GM19467 (cell line): ENCODE measurements around the gene SURF4.

Experiments used
- ATAC-seq: cut with Tn5 transposase; IDR thresholded peaks from one replicate; pipeline ENCODE4 v1.9.1; 2021; ENCODE audit warnings: mild to moderate bottlenecking, moderate library complexity; ENCODE audit not compliant: unreplicated experiment

The SURF4 gene

GRCh38 chr9:133375724-133376654 lies at the start of gene SURF4, which contains the start of gene STKLD1:
Gene SURF4, minus strand, starts transcription at chr9:133376060. Its CDS starts 91 bp downstream, at chr9:133375969.
Gene STKLD1, plus strand, starts transcription at chr9:133376366. Its CDS starts 108 bp downstream, at chr9:133376474.
- peak; percentile 89 for ATAC-seq

- ATAC-seq = no peak
Measured at GRCh38 chr9:133425049-133425632, 49.3 kb upstream of the SURF4 start.

- ATAC-seq = no peak
Measured at GRCh38 chr9:133424187-133424586, 48.3 kb upstream of the SURF4 start.

GRCh38 chr9:133423216-133423615 lies 47.4 kb upstream of the SURF4 start:
- ATAC-seq = no peak

- ATAC-seq = no peak
Measured at GRCh38 chr9:133421615-133422542, 46.0 kb upstream of the SURF4 start, which contains the start of gene ADAMTS13. Gene ADAMTS13, plus strand, starts transcription at chr9:133422367. Its CDS starts 77 bp downstream, at chr9:133422444.

- ATAC-seq = no peak
Measured at GRCh38 chr9:133420392-133420827, 44.5 kb upstream of the SURF4 start.

- ATAC-seq = no peak
Measured at GRCh38 chr9:133419005-133419404, 43.1 kb upstream of the SURF4 start.

GRCh38 chr9:133417541-133418461 lies 41.9 kb upstream of the SURF4 start, which contains the start of gene REXO4:
Gene REXO4, minus strand, starts transcription at chr9:133418010. Its CDS starts 166 bp downstream, at chr9:133417844.
- ATAC-seq = peak; percentile 73

- no peak for ATAC-seq
Measured at GRCh38 chr9:133415170-133415569, 39.3 kb upstream of the SURF4 start.

- ATAC-seq = no peak
Measured at GRCh38 chr9:133408042-133408441, 32.2 kb upstream of the SURF4 start.

- no peak for ATAC-seq
Measured at GRCh38 chr9:133406480-133407307, 30.8 kb upstream of the SURF4 start.

- ATAC-seq = no peak
Measured at GRCh38 chr9:133405508-133406438, 29.9 kb upstream of the SURF4 start.

- no peak for ATAC-seq
Measured at GRCh38 chr9:133404454-133405002, 28.7 kb upstream of the SURF4 start.

- ATAC-seq = no peak
Measured at GRCh38 chr9:133403766-133404453, 28.1 kb upstream of the SURF4 start.

GRCh38 chr9:133402689-133403088 lies 26.8 kb upstream of the SURF4 start:
- no peak for ATAC-seq

GRCh38 chr9:133401588-133401987 lies 25.7 kb upstream of the SURF4 start:
- no peak for ATAC-seq

GRCh38 chr9:133400292-133400691 lies 24.4 kb upstream of the SURF4 start:
- no peak for ATAC-seq
